HL-60 (cell line): ENCODE measurements around the gene EHBP1L1.
A peak's percentile ranks its signal among the peaks of the same experiment; 100 is the strongest.

ENCODE experiments used
- DNase-seq, 2 experiments: peaks; one replicate each; pipeline ENCODE4 v3.0.0-alpha.2; 2010 to 2020; ENCODE audit warnings: low read depth in 1 of 2, low spot score in 1 of 2
- H3K27ac ChIP-seq: fragments of 250-450 bp; sonication (Bioruptor Pico); replicated peaks from 2 replicates; pipeline ENCODE4 v1.5.1; 2020; ENCODE audit warnings: mild to moderate bottlenecking, moderate library complexity
- H3K27me3 ChIP-seq: fragments of 250-450 bp; sonication (Bioruptor Pico); 2 replicates; pipeline ENCODE4 v1.5.1; 2021; ENCODE audit warnings: mild to moderate bottlenecking, moderate library complexity; ENCODE audit not compliant: insufficient read depth, poor library complexity, severe bottlenecking
- H3K4me3 ChIP-seq: replicated peaks from 2 replicates; pipeline ENCODE4 v1.5.1; 2011; ENCODE audit warnings: mild to moderate bottlenecking, control low read depth, low read length; ENCODE audit not compliant: insufficient read depth
- GABPA ChIP-seq: IDR thresholded peaks from 2 replicates; pipeline ENCODE4 v1.6.1; 2012; ENCODE audit warnings: low read depth
- POLR2AphosphoS5 ChIP-seq: IDR thresholded peaks from 2 replicates; pipeline ENCODE4 v1.6.1; 2012; ENCODE audit warnings: low read depth
- SPI1 ChIP-seq: IDR thresholded peaks from 2 replicates; pipeline ENCODE4 v1.6.1; 2012; ENCODE audit warnings: low read depth, mild to moderate bottlenecking, borderline replicate concordance
- TF ChIP-seq, protein P1 (sequence below): IDR thresholded peaks from 2 replicates; pipeline ENCODE4 v1.6.1; 2012; ENCODE audit warnings: low read depth; ENCODE audit not compliant: insufficient replicate concordance
- TF ChIP-seq, protein P2 (sequence below): IDR thresholded peaks from one replicate; pipeline ENCODE4 v1.5.1; 2011; ENCODE audit warnings: low read length, control low read depth, inconsistent platforms; ENCODE audit not compliant: insufficient read depth

Gene EHBP1L1

GRCh38 chr11:65634905-65635731 is 59.3 kb downstream of the EHBP1L1 start:
- no peak overlapping the region for H3K27ac ChIP-seq
- no peak for TF ChIP-seq GABPA
- H3K4me3 ChIP-seq: no peak overlapping the region

GRCh38 chr11:65636108-65637031 is 60.5 kb downstream of the EHBP1L1 start:
- no peak for DNase-seq
- H3K4me3 ChIP-seq: no peak overlapping the region
- no peaks in the 10 kb centered on the region for H3K27me3 ChIP-seq
- TF ChIP-seq POLR2AphosphoS5 (no peak), SPI1 (no peak), GABPA (no peak)
- TF ChIP-seq, protein P1, sequence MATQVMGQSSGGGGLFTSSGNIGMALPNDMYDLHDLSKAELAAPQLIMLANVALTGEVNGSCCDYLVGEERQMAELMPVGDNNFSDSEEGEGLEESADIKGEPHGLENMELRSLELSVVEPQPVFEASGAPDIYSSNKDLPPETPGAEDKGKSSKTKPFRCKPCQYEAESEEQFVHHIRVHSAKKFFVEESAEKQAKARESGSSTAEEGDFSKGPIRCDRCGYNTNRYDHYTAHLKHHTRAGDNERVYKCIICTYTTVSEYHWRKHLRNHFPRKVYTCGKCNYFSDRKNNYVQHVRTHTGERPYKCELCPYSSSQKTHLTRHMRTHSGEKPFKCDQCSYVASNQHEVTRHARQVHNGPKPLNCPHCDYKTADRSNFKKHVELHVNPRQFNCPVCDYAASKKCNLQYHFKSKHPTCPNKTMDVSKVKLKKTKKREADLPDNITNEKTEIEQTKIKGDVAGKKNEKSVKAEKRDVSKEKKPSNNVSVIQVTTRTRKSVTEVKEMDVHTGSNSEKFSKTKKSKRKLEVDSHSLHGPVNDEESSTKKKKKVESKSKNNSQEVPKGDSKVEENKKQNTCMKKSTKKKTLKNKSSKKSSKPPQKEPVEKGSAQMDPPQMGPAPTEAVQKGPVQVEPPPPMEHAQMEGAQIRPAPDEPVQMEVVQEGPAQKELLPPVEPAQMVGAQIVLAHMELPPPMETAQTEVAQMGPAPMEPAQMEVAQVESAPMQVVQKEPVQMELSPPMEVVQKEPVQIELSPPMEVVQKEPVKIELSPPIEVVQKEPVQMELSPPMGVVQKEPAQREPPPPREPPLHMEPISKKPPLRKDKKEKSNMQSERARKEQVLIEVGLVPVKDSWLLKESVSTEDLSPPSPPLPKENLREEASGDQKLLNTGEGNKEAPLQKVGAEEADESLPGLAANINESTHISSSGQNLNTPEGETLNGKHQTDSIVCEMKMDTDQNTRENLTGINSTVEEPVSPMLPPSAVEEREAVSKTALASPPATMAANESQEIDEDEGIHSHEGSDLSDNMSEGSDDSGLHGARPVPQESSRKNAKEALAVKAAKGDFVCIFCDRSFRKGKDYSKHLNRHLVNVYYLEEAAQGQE: no peak
- TF ChIP-seq, protein P2, sequence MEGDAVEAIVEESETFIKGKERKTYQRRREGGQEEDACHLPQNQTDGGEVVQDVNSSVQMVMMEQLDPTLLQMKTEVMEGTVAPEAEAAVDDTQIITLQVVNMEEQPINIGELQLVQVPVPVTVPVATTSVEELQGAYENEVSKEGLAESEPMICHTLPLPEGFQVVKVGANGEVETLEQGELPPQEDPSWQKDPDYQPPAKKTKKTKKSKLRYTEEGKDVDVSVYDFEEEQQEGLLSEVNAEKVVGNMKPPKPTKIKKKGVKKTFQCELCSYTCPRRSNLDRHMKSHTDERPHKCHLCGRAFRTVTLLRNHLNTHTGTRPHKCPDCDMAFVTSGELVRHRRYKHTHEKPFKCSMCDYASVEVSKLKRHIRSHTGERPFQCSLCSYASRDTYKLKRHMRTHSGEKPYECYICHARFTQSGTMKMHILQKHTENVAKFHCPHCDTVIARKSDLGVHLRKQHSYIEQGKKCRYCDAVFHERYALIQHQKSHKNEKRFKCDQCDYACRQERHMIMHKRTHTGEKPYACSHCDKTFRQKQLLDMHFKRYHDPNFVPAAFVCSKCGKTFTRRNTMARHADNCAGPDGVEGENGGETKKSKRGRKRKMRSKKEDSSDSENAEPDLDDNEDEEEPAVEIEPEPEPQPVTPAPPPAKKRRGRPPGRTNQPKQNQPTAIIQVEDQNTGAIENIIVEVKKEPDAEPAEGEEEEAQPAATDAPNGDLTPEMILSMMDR: no peak
- no peak overlapping the region for H3K27ac ChIP-seq

More at GRCh38 chr11:65634905-65635731, 59.3 kb downstream of the EHBP1L1 start:
- DNase-seq: no peak
- no peaks in the 10 kb centered on the region for H3K27me3 ChIP-seq

DNA sequence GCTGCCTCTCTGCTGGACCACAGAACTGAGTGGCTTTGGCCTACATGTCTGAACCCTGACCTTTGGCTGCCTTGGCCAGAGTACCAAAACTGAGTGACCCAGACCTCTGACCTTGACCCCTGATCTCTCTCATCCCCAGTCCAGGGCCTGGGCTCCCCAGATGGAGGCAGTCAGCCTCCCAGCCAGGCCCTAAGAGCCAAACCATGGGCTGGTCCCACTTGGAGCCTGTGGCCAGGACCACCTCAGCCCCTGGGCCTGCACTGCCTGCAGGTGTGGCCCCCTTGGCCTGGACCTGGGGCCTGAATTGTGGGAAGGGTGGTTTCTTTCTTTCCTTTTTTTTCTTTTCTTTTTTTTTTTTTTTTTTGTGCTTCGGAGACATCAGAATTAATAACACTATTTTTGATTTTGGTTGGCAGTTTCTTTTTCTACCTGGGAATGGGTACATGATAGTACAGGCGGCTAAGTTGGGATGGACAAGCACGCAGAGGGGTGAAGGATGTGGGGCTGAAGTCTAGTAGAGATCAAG is 61.2 kb downstream of the EHBP1L1 start:
- H3K27ac ChIP-seq: peak overlapping the region; percentile 35; the same call in 1 of the 2 replicates

More for the DNA sequence above, 61.2 kb downstream of the EHBP1L1 start:
- no peak overlapping the region for H3K4me3 ChIP-seq
- H3K27me3 ChIP-seq: no peaks in the 10 kb centered on the region
- DNase-seq: no peak
- no peak for TF ChIP-seq GABPA
- no peak for TF ChIP-seq POLR2AphosphoS5
- TF ChIP-seq, protein P1: no peak
- TF ChIP-seq, protein P2: no peak
- no peak for TF ChIP-seq SPI1
